Measurements from ENCODE around the gene CCDC142. TPM values are rescaled to one million over a fixed set of nuclear protein-coding genes. Genes with fewer than 3 reads are reported as not detected.
A peak's percentile ranks its signal among the peaks of the same experiment; 100 is the strongest.

CCDC142 gene
- total RNA-seq, result 10 to 100 TPM in 3 of 6 experiments, 1 to 10 TPM in 3; 5.9 to 15.4 (median 11.2) TPM
- long read RNA-seq, result 0 reads

- Histone ChIP-seq H3K4me3 (peak within 1 kb of the TSS; percentile 93 to 99 (median 97)), H3K4me1 (peaks cover 0 to 48% (median 16%) of the 10 kb centered on the region in 4 donors), H3K27ac (peak within 1 kb of the TSS; percentile 71 to 84 (median 80)), H3K27me3 (no peaks in the 10 kb centered on the region), H3K36me3 (peaks cover 0 to 16% (median 2%) of the 10 kb centered on the region in 4 donors), H3K9me3 (no peaks in the 10 kb centered on the region)
- under 1% methylated on average over 35 of the region's 50 CpGs for WGBS (ENCODE audit: insufficient coverage, low coverage, low lambda C conversion rate, missing lambda C conversion rate)
- ATAC-seq, result peak; percentile 92 to 95 (median 93)
- TF ChIP-seq CTCF (IDR thresholded peaks at IDR 0.05) (peak; percentile 88 to 92 (median 90)), POLR2A (IDR thresholded peaks at IDR 0.05) (peak; percentile 57)
- intact Hi-C loops (cut with DNase I), result no loop called here
- DNase-seq, result peak; percentile 95 to 97 (median 96)
Measured at GRCh38 chr2:74482801-74483674, at the start of gene CCDC142, which contains the start of gene TTC31. Gene CCDC142 (minus strand): TSS chr2:74482998. CDS start chr2:74482837, 161 bp downstream. Gene TTC31 (plus strand): TSS chr2:74483081. CDS start chr2:74483096, 15 bp downstream.

GRCh38 chr2:74532222-74532621 is 49.4 kb upstream of the CCDC142 start:
- no peak for TF ChIP-seq POLR2A (IDR thresholded peaks at IDR 0.05)
- peak in 3 of 4 donors; percentile 40 to 49 (median 41) for TF ChIP-seq CTCF (IDR thresholded peaks at IDR 0.05)
- intact Hi-C loops (cut with DNase I), result no loop called here
- no peak for DNase-seq

GRCh38 chr2:74531666-74532065 is 48.9 kb upstream of the CCDC142 start:
- Histone ChIP-seq H3K27me3 (no peaks in the 10 kb centered on the region), H3K36me3 (peaks cover 0 to 20% (median 6%) of the 10 kb centered on the region in 4 donors), H3K4me3 (no peak overlapping the region), H3K27ac (no peak overlapping the region), H3K4me1 (peaks cover 0 to 19% (median 6%) of the 10 kb centered on the region in 4 donors), H3K9me3 (no peaks in the 10 kb centered on the region)
- 59% methylated on average over 5 of the region's 7 CpGs for WGBS (ENCODE audit: insufficient coverage, low coverage, low lambda C conversion rate, missing lambda C conversion rate)
- no peak for DNase-seq
- intact Hi-C loops (cut with DNase I), result no loop called here
- no peak for TF ChIP-seq CTCF (IDR thresholded peaks at IDR 0.05)
- no peak for TF ChIP-seq POLR2A (IDR thresholded peaks at IDR 0.05)
- ATAC-seq, result no peak

More at GRCh38 chr2:74532222-74532621, 49.4 kb upstream of the CCDC142 start:
- ATAC-seq, result no peak
- Histone ChIP-seq H3K27me3 (no peaks in the 10 kb centered on the region), H3K27ac (no peak overlapping the region), H3K4me3 (no peak overlapping the region), H3K4me1 (peaks cover 0 to 19% (median 6%) of the 10 kb centered on the region in 4 donors), H3K36me3 (peaks cover 0 to 16% (median 4%) of the 10 kb centered on the region in 4 donors), H3K9me3 (no peaks in the 10 kb centered on the region)

- peaks cover 0 to 29% (median 9%) of the 10 kb centered on the region in 4 donors for H3K36me3 ChIP-seq
- no peaks in the 10 kb centered on the region for H3K9me3 ChIP-seq
- DNase-seq (peak in 1 of 3 donors; percentile 48), ATAC-seq (peak; percentile 6 to 24 (median 16))
- TF ChIP-seq POLR2A (IDR thresholded peaks at IDR 0.05) (no peak), CTCF (IDR thresholded peaks at IDR 0.05) (no peak)
- peak overlapping the region; percentile 68 to 77 (median 76) for H3K27ac ChIP-seq
- H3K4me3 ChIP-seq, result peak overlapping the region; percentile 78 to 98 (median 97)
- intact Hi-C loops (cut with DNase I), result no loop called here
- H3K4me1 ChIP-seq, result peaks cover 0 to 19% (median 6%) of the 10 kb centered on the region in 4 donors
- no peaks in the 10 kb centered on the region for H3K27me3 ChIP-seq
- WGBS (ENCODE audit: insufficient coverage, low coverage, low lambda C conversion rate, missing lambda C conversion rate), result 4% methylated on average over 35 of the region's 54 CpGs
Measured at GRCh38 chr2:74530239-74531187, 47.7 kb upstream of the CCDC142 start.
